Panc1 (cell line): ENCODE results near the gene TTLL12. TPM values are rescaled to one million over a fixed set of nuclear protein-coding genes. Genes with fewer than 3 reads are reported as not detected.

Experiments used
- ATAC-seq: fragments of 200-7000 bp; cut with Tn5 transposase; 2 replicates; pipeline ENCODE4 v1.9.1; 2020; ENCODE audit warnings: mild to moderate bottlenecking, moderate library complexity
- BruUV-seq: library from RNA; stranded (reverse); fragments of 400-500 nt; replicated peaks from 2 replicates; lab custom pipeline; 2021; lab: Mats Ljungman, UMichigan
- CTCF ChIA-PET: fragments of 300-600 bp; sonication (Branson Sonifier 250); formaldehyde crosslinking; loops from one replicate; lab custom pipeline; 2022; ENCODE audit warnings: antibody characterized with exemption; lab: Charles Lee
- POLR2A ChIA-PET: fragments of 300-600 bp; sonication (Branson Sonifier 250); formaldehyde crosslinking; loops from one replicate; lab custom pipeline; 2022; ENCODE audit warnings: antibody characterized with exemption; lab: Charles Lee
- DNase-seq: peaks from one replicate; pipeline ENCODE4 v3.0.0-alpha.2; 2010; ENCODE audit warnings: low read depth, low spot score
- H3K27ac ChIP-seq: 2 replicates; pipeline ENCODE4 v1.5.1; 2011; ENCODE audit warnings: mild to moderate bottlenecking, low read length, inconsistent platforms
- H3K27me3 ChIP-seq: fragments of 200-500 bp; sonication (Bioruptor generic); 2 replicates; pipeline ENCODE4 v1.6.0; 2014; ENCODE audit warnings: low read length, inconsistent platforms; ENCODE audit not compliant: control insufficient read depth, insufficient read depth
- H3K36me3 ChIP-seq: fragments of 200-500 bp; sonication (Bioruptor generic); 2 replicates; pipeline ENCODE4 v1.5.1; 2014; ENCODE audit warnings: inconsistent platforms, mild to moderate bottlenecking, low read length, moderate library complexity; ENCODE audit not compliant: control insufficient read depth, insufficient read depth
- H3K4me1 ChIP-seq: 2 replicates; pipeline ENCODE4 v1.5.1; 2011; ENCODE audit warnings: inconsistent platforms, mild to moderate bottlenecking, low read length, moderate library complexity; ENCODE audit not compliant: control insufficient read depth, insufficient read depth
- H3K4me3 ChIP-seq, 2 experiments: 2 replicates each; pipeline ENCODE4 v1.5.1; 2011 to 2012; ENCODE audit warnings: low read depth in 2 of 2, low read length in 2 of 2, mild to moderate bottlenecking in 2 of 2, inconsistent platforms in 1 of 2, moderate library complexity in 1 of 2
- H3K9me3 ChIP-seq: fragments of 200-500 bp; sonication (Bioruptor generic); 2 replicates; pipeline ENCODE4 v1.5.1; 2014; ENCODE audit warnings: low read depth, mild to moderate bottlenecking, inconsistent platforms, low read length, moderate library complexity; ENCODE audit not compliant: control insufficient read depth, insufficient read depth
- POLR2AphosphoS5 ChIP-seq: IDR thresholded peaks from 2 replicates; pipeline ENCODE4 v1.6.1; 2012; ENCODE audit warnings: mild to moderate bottlenecking, low read depth, low read length, moderate library complexity
- SIN3A ChIP-seq: IDR thresholded peaks from 2 replicates; pipeline ENCODE4 v1.6.1; 2012; ENCODE audit warnings: low read depth, mild to moderate bottlenecking, low read length, moderate library complexity, borderline replicate concordance; ENCODE audit not compliant: insufficient read depth
- TCF7L2 ChIP-seq: IDR thresholded peaks from 2 replicates; pipeline ENCODE4 v1.6.1; 2011; ENCODE audit warnings: mild to moderate bottlenecking, low read depth, low read length, inconsistent platforms
- in situ Hi-C: cut with HindIII; loops from 2 replicates; pipeline ENCODE4 v1.10.0; 2016; ENCODE audit warnings: low sequenced_read_pairs, low pct_unique_long_range_greater_than_20kb
- intact Hi-C: fragments of 100-400 bp; cut with micrococcal nuclease; formaldehyde crosslinking; loops from one replicate; pipeline ENCODE4 v1.10.0; 2022; ENCODE audit not compliant: unreplicated experiment
- total RNA-seq: library from RNA; stranded (reverse); gene quantifications from one replicate; pipeline ENCODE4 v1.2.1, GENCODE V29; 2021; ENCODE audit not compliant: unreplicated experiment
- TF ChIP-seq, protein P1 (sequence below), 2 experiments: IDR thresholded peaks; 2 replicates each; pipeline ENCODE4 v1.6.1; 2011 to 2012; ENCODE audit warnings: low read depth in 2 of 2, control low read depth in 1 of 2, low read length in 1 of 2, mild to moderate bottlenecking in 1 of 2, moderate library complexity in 1 of 2; ENCODE audit not compliant: insufficient read depth in 1 of 2
- TF ChIP-seq, protein P2 (sequence below): fragments of 450-650 bp; IDR thresholded peaks from 2 replicates; pipeline ENCODE4 v1.5.1; 2017; ENCODE audit warnings: mild to moderate bottlenecking

The TTLL12 gene
- total RNA-seq, 1 experiment from 2014 or later, result 26.3 TPM

DNA sequence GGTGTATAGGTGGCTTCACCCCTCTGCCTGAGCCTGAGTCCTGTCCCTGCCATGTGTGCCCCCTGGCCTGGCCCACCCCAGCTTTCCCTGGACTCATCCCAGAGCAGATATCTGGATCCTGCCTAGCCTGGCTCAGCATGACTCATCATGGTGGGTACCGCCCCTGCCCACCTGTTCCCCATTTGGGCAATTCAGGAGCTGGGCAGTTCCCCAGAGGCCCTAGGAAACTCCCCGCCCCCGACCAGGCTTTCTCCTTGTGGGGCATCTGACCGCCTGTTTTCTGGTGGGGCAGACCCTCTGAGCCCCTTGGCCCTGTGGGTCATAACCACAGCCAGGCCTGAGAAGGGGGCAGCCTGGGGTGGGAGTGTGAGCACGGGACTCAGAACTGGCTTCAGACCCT, 31.1 kb downstream of the TTLL12 start:
- Histone ChIP-seq H3K4me3 (no peak overlapping the region), H3K27me3 (no peaks in the 10 kb centered on the region), H3K36me3 (no peaks in the 10 kb centered on the region), H3K4me1 (peaks cover 6% of the 10 kb centered on the region; the same call in 1 of the 2 replicates), H3K9me3 (no peaks in the 10 kb centered on the region), H3K27ac (no peak overlapping the region)
- DNase-seq (no peak), ATAC-seq (no peak)
- intact Hi-C loops (no loop called here), in situ Hi-C loops (no loop called here)
- CTCF ChIA-PET, result no interaction called here
- no TSS peak for BruUV-seq
- TF ChIP-seq, protein P1, sequence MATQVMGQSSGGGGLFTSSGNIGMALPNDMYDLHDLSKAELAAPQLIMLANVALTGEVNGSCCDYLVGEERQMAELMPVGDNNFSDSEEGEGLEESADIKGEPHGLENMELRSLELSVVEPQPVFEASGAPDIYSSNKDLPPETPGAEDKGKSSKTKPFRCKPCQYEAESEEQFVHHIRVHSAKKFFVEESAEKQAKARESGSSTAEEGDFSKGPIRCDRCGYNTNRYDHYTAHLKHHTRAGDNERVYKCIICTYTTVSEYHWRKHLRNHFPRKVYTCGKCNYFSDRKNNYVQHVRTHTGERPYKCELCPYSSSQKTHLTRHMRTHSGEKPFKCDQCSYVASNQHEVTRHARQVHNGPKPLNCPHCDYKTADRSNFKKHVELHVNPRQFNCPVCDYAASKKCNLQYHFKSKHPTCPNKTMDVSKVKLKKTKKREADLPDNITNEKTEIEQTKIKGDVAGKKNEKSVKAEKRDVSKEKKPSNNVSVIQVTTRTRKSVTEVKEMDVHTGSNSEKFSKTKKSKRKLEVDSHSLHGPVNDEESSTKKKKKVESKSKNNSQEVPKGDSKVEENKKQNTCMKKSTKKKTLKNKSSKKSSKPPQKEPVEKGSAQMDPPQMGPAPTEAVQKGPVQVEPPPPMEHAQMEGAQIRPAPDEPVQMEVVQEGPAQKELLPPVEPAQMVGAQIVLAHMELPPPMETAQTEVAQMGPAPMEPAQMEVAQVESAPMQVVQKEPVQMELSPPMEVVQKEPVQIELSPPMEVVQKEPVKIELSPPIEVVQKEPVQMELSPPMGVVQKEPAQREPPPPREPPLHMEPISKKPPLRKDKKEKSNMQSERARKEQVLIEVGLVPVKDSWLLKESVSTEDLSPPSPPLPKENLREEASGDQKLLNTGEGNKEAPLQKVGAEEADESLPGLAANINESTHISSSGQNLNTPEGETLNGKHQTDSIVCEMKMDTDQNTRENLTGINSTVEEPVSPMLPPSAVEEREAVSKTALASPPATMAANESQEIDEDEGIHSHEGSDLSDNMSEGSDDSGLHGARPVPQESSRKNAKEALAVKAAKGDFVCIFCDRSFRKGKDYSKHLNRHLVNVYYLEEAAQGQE (IDR thresholded peaks at IDR 0.05; ENCODE audit: insufficient read depth in 1 of 2, low read depth in 2 of 2, low read length in 1 of 2), result no peak
- no peak for TF ChIP-seq POLR2AphosphoS5
- TF ChIP-seq, protein P2, sequence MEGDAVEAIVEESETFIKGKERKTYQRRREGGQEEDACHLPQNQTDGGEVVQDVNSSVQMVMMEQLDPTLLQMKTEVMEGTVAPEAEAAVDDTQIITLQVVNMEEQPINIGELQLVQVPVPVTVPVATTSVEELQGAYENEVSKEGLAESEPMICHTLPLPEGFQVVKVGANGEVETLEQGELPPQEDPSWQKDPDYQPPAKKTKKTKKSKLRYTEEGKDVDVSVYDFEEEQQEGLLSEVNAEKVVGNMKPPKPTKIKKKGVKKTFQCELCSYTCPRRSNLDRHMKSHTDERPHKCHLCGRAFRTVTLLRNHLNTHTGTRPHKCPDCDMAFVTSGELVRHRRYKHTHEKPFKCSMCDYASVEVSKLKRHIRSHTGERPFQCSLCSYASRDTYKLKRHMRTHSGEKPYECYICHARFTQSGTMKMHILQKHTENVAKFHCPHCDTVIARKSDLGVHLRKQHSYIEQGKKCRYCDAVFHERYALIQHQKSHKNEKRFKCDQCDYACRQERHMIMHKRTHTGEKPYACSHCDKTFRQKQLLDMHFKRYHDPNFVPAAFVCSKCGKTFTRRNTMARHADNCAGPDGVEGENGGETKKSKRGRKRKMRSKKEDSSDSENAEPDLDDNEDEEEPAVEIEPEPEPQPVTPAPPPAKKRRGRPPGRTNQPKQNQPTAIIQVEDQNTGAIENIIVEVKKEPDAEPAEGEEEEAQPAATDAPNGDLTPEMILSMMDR, result no peak
- no peak for TF ChIP-seq SIN3A
- POLR2A ChIA-PET, result no interaction called here

DNA sequence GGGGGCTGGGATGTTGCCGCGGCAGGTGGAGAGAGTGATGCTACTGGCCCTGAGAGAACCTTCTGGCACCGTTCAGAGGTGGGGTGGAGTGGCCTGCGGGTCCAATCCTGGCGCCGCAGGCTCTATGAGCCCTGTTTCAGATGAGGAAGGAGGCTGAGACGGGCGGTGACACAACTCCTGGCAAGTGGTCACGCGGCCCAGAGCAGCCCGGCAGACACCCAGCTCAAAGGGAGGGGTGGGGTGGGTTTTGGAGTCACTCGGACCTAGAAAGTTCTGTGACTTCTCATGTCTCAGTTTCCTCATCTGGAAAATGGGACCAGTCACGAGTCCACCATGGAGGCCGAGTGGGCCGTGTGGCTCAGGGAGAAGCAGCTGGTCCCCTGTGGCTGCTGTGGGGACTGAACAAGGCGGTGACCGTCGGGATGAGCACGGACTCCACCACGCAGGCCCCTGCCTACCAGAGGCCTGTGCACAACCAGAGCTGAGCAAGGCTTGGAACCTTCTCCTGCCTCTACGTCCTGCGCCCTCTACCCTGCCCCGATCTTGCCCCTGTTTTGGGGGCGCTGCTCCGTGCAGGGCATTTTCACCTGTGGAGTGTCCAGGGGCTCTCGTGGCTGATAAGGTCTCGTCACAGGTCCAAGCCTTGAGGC, 31.9 kb downstream of the TTLL12 start:
- no peak for TF ChIP-seq SIN3A
- TF ChIP-seq, protein P2, result no peak
- TF ChIP-seq, protein P1 (IDR thresholded peaks at IDR 0.05; ENCODE audit: insufficient read depth in 1 of 2, low read depth in 2 of 2, low read length in 1 of 2), result no peak
- no peak for TF ChIP-seq TCF7L2
- TF ChIP-seq POLR2AphosphoS5, result no peak
- in situ Hi-C loops, result no loop called here
- no peak for ATAC-seq
- H3K27ac ChIP-seq, result no peak overlapping the region
- H3K36me3 ChIP-seq, result no peaks in the 10 kb centered on the region
- H3K4me3 ChIP-seq, result no peak overlapping the region
- intact Hi-C loops, result no loop called here
- CTCF ChIA-PET, result no interaction called here
- no TSS peak for BruUV-seq
- no peaks in the 10 kb centered on the region for H3K27me3 ChIP-seq
- H3K9me3 ChIP-seq, result no peaks in the 10 kb centered on the region
- POLR2A ChIA-PET, result no interaction called here
- no peak for DNase-seq
- peaks cover 6% of the 10 kb centered on the region; the same call in 1 of the 2 replicates for H3K4me1 ChIP-seq
